Upper lobe of left lung (tissue), 4 donors: ENCODE results near the gene MXRA7.

Experiments
- CTCF ChIP-seq, 6 experiments: fragments of 450-650 bp in 4 of 6; fragments of 200-600 bp in 2 of 6; sonication (generic) in 2 of 6; IDR thresholded peaks; one replicate each; pipeline ENCODE4 v1.5.1; 2016 to 2019; ENCODE audit warnings: antibody characterized with exemption in 6 of 6
- POLR2A ChIP-seq, 4 donors: fragments of 450-650 bp; IDR thresholded peaks; one replicate each; pipeline ENCODE4 v1.5.1; 2016 to 2017; ENCODE audit warnings: antibody characterized with exemption in 4 of 4, mild to moderate bottlenecking in 2 of 4
- POLR2AphosphoS5 ChIP-seq, 2 donors: sonication (generic); formaldehyde crosslinking; IDR thresholded peaks; one replicate each; pipeline ENCODE4 v1.5.1; 2017; ENCODE audit warnings: antibody characterized with exemption in 2 of 2

- TF ChIP-seq POLR2A (IDR thresholded peaks at IDR 0.05), result no peak
- no peak for TF ChIP-seq CTCF (IDR thresholded peaks at IDR 0.05)
- TF ChIP-seq POLR2AphosphoS5 (IDR thresholded peaks at IDR 0.05), result no peak
Observed at GRCh38 chr17:76751416-76751993, 40.7 kb upstream of the MXRA7 start.
